Ishikawa (cell line): ENCODE results near the gene LPP.

ENCODE experiments used
- CEBPB ChIP-seq: IDR thresholded peaks from 2 replicates; pipeline ENCODE4 v1.6.1; 2012
- EGR1 ChIP-seq: IDR thresholded peaks from 2 replicates; pipeline ENCODE4 v1.6.1; 2012
- EP300 ChIP-seq: IDR thresholded peaks from 2 replicates; pipeline ENCODE4 v1.6.1; 2012; ENCODE audit warnings: borderline replicate concordance
- FOXM1 ChIP-seq: IDR thresholded peaks from 2 replicates; pipeline ENCODE4 v1.6.1; 2012; ENCODE audit warnings: low read depth, borderline replicate concordance
- NFIC ChIP-seq: IDR thresholded peaks from 2 replicates; pipeline ENCODE4 v1.6.1; 2012
- RAD21 ChIP-seq: IDR thresholded peaks from 2 replicates; pipeline ENCODE4 v1.6.1; 2012; ENCODE audit warnings: low read depth
- TCF12 ChIP-seq: IDR thresholded peaks from 2 replicates; pipeline ENCODE4 v1.6.1; 2012; ENCODE audit warnings: low read depth
- TEAD4 ChIP-seq: IDR thresholded peaks from 2 replicates; pipeline ENCODE4 v1.6.1; 2012
- YY1 ChIP-seq: IDR thresholded peaks from 2 replicates; pipeline ENCODE4 v1.6.1; 2012; ENCODE audit warnings: low read depth
- TF ChIP-seq, protein P1 (sequence below): IDR thresholded peaks from 2 replicates; pipeline ENCODE4 v1.6.1; 2012
- TF ChIP-seq, protein P2 (sequence below): IDR thresholded peaks from 2 replicates; pipeline ENCODE4 v1.6.1; 2012
- TF ChIP-seq, protein P3 (sequence below): IDR thresholded peaks from 2 replicates; pipeline ENCODE4 v1.6.1; 2012; ENCODE audit warnings: low read depth, mild to moderate bottlenecking

DNA sequence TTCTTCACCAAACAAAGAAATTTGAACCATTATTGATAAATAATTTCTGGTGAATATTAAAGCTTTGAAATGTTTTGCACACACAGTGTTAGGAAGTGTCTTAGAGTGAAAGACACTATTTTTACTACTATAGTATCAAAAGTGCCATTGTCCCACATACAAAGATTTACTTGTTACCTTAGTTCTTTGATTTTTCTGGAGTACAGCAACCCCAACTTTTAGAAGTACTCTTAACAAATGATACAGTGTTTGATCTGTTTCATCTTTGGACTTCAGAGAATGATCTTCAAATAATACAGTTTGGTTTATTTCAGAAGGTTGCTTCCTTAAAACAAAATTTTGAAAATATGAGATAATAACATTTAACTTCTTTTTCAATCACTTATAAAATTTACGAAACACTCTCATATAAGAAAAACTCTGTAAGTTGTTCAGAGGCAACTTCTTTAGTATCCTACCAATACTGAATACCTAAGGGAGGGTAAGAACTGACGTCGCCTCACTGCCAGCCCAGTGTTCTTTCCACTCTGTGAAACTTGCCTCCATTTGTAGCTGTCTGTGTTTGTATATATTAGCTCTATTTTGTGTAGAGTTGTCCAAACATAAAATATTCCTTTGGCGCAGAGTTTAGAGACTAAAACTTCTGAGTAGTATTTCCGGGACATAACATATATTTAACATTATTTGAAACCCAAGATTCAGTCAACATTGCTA lies 464.2 kb downstream of the LPP start:
- TF ChIP-seq CEBPB, result no peak
- no peak for TF ChIP-seq TEAD4
- TF ChIP-seq YY1, result no peak
- TF ChIP-seq, protein P1, sequence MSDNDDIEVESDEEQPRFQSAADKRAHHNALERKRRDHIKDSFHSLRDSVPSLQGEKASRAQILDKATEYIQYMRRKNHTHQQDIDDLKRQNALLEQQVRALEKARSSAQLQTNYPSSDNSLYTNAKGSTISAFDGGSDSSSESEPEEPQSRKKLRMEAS, result no peak
- TF ChIP-seq NFIC, result no peak
- TF ChIP-seq RAD21, result no peak
- TF ChIP-seq TCF12, result no peak
- TF ChIP-seq, protein P2, sequence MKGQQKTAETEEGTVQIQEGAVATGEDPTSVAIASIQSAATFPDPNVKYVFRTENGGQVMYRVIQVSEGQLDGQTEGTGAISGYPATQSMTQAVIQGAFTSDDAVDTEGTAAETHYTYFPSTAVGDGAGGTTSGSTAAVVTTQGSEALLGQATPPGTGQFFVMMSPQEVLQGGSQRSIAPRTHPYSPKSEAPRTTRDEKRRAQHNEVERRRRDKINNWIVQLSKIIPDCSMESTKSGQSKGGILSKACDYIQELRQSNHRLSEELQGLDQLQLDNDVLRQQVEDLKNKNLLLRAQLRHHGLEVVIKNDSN, result no peak
- TF ChIP-seq EP300, result no peak
- TF ChIP-seq, protein P3, sequence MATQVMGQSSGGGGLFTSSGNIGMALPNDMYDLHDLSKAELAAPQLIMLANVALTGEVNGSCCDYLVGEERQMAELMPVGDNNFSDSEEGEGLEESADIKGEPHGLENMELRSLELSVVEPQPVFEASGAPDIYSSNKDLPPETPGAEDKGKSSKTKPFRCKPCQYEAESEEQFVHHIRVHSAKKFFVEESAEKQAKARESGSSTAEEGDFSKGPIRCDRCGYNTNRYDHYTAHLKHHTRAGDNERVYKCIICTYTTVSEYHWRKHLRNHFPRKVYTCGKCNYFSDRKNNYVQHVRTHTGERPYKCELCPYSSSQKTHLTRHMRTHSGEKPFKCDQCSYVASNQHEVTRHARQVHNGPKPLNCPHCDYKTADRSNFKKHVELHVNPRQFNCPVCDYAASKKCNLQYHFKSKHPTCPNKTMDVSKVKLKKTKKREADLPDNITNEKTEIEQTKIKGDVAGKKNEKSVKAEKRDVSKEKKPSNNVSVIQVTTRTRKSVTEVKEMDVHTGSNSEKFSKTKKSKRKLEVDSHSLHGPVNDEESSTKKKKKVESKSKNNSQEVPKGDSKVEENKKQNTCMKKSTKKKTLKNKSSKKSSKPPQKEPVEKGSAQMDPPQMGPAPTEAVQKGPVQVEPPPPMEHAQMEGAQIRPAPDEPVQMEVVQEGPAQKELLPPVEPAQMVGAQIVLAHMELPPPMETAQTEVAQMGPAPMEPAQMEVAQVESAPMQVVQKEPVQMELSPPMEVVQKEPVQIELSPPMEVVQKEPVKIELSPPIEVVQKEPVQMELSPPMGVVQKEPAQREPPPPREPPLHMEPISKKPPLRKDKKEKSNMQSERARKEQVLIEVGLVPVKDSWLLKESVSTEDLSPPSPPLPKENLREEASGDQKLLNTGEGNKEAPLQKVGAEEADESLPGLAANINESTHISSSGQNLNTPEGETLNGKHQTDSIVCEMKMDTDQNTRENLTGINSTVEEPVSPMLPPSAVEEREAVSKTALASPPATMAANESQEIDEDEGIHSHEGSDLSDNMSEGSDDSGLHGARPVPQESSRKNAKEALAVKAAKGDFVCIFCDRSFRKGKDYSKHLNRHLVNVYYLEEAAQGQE, result no peak
- TF ChIP-seq EGR1, result no peak
- TF ChIP-seq FOXM1, result no peak
